Frontal cortex (tissue), 4 donors: ENCODE data around the gene NDUFB3. TPM values are rescaled to one million over a fixed set of nuclear protein-coding genes. Genes with fewer than 3 reads are reported as not detected.
A peak's percentile ranks its signal among the peaks of the same experiment; 100 is the strongest.
"Not testable (repeated sequence)": the region's sequence is repeated elsewhere in the genome, so short reads cannot be mapped to it uniquely, and the experiment has no call there.

Experiments
- DNase-seq, 2 donors: peaks; one replicate each; pipeline ENCODE4 v3.0.0; 2012; ENCODE audit warnings: low spot score in 2 of 2
- FAIRE-seq: peaks from 2 replicates; lab custom pipeline; 2012; peaks lifted over from hg19 to GRCh38; lab: Jason Lieb, UNC
- total RNA-seq: library from RNA; depleted of rRNA; stranded (reverse); fragments of >200 nt; gene quantifications from one replicate; pipeline ENCODE4 v1.2.3, GENCODE V29; 2014
- donor health status: control.
- donor health status: control.
- donor health status: control.

Gene NDUFB3
- 39.1 TPM for total RNA-seq

DNA sequence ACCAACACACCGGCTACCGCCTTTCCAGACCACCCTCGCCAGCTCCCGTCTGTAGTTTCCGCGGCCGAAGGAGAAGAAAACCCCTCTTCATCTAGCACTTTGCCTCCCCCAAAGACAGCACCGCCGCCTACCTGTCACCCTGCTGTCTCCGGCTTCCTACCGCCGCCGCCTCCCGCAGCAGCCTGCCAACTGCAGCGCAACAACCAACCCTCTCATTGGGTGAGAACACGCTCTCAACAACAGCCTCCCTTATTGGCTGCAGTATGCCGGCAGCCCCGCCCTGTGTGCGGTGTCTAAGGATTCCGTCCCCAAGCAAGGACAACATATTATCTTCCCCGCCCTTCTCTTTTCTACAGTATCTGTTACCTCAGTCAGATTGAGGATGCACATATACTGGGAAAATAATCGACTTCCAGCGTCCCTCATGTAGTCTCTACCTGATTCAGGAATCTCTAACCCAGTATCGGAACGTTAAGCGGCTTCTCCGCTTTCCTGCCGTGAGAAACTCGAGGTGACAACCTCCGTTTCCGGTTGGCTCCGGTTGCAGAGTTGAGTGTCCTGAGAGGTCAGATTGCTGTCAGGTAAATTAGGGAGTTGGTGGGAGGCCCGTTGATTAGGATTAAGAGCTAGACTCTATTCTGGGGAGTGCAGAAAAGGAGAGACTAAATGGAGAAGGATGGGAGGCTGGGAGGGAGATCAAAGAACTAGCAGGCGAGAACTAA, at the start of gene NDUFB3, which contains the start of gene HYCC2:
NDUFB3 (plus strand) TSS at position 523 of the 722 bp plus-strand sequence. CDS start 6,882 bp downstream, outside the sequence.
HYCC2 (minus strand) TSS at position 193 of the 722 bp plus-strand sequence. CDS start 47,662 bp downstream, outside the sequence.
- FAIRE-seq: no peak
- DNase-seq: peak; percentile 83 to 85

GRCh38 chr2:201024518-201024917, 47.3 kb upstream of the NDUFB3 start:
- DNase-seq (no peak), FAIRE-seq (no peak)

DNA sequence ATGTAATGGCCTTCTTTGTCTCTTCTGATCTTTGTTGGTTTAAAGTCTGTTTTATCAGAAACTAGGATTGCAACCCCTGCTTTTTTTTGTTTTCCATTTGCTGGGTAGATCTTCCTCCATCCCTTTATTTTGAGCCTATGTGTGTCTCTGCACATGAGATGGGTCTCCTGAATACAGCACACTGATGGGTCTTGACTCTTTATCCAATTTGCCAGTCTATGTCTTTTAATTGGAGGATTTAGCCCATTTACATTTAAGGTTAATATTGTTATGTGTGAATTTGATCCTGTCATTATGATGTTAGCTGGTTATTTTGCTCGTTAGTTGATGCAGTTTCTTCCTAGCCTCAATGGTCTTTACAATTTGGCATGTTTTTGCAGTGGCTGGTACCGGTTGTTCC, 37.4 kb upstream of the NDUFB3 start:
- DNase-seq, FAIRE-seq: not testable (repeated sequence)

DNA sequence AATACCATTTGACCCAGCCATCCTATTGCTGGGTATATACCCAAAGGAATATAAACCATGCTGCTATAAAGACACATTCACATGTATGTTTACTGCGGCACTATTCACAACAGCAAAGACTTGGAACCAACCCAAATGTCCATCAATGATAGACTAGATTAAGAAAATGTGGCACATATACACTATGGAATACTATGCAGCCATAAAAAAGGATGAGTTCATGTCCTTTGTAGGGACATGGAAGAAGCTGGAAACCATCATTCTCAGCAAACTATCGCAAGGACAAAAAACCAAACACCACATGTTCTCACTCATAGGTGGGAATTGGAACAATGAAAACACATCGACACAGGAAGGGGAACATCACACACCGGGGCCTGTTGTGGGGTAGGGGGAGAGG, 33.4 kb upstream of the NDUFB3 start:
- FAIRE-seq, DNase-seq: not testable (repeated sequence)

DNA sequence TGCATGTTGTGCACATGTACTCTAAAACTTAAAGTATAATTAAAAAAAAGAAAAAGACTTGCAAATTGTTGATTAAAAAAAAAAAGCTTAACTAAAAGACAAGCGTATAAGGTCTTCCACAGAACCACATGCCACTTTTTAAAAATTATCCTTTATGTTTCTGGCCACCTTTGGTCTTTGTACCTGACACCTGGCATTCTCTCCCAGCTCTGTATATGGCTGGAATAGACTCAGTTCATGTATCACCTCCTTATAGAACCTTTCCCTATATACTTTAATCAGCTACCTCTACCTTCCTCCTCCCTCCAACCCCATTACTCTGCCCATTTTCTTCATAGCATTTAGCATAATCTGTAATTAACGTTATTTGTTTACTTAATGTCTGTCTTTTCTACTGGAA, 32.9 kb upstream of the NDUFB3 start:
- FAIRE-seq: no peak

GRCh38 chr2:201040867-201041628, 30.8 kb upstream of the NDUFB3 start:
- no peak for DNase-seq
- no peak for FAIRE-seq

More for the DNA sequence above, 32.9 kb upstream of the NDUFB3 start:
- no peak for DNase-seq

- FAIRE-seq: not testable (repeated sequence)
These were observed 29.4 kb upstream of the NDUFB3 start for GRCh38 chr2:201042451-201042850.

DNA sequence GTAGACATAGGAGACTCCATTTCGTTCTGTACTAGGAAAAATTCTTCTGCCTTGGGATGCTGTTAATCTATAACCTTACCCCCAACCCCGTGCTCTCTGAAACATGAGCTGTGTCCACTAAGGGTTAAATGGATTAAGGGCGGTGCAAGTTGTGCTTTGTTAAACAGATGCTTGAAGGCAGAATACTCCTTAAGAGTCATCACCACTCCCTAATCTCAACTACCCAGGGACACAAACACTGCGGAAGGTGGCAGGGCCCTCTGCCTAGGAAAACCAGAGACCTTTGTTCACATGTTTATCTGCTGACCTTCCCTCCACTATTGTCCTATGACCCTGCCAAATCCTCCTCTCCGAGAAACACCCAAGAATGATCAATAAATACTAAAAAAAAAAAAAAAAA, 28.8 kb upstream of the NDUFB3 start:
- not testable (repeated sequence) for FAIRE-seq, DNase-seq

More at GRCh38 chr2:201042451-201042850, 29.4 kb upstream of the NDUFB3 start:
- DNase-seq: not testable (repeated sequence)

DNA sequence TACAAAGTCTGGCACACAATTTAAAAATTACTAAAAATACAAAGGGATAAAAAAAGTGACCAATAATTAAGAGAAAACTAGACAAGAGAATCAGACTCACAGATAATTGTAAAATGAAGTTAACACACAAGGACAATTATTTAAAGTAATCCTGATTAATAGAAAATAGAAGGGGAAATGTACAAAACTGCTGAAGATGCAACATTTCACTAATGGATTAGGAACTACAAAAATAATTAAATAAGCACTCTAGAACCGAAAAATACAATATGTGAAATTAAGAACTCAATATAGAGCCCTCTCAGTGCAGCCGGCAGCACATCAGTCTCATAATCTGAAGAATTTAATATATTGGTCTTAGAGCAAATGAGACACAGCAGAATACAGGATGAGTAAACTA, 24.9 kb upstream of the NDUFB3 start:
- no peak for DNase-seq
- FAIRE-seq: no peak

- FAIRE-seq (no peak), DNase-seq (no peak)
These were observed 22.3 kb upstream of the NDUFB3 start for GRCh38 chr2:201049455-201049854.

DNA sequence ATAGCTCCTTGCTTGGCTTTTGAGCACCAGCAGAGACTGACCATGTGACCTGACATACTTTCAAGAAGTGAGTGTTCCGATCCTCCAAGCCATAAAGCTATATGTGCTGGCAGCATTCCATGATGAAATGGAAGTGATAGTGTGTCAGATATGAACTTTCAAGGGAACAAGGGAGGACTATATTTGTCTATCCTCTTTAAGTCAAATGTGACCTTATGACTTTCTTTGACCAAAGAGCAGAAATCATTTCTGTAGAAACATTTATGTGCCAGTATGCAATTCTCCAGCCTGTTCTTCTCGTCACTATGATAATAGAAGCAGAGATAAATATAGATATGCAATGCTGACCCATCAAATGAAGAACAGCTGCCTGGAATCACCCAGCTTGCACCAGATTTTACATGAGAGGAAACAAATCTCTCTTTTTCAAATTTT, 14.7 kb upstream of the NDUFB3 start:
- FAIRE-seq (no peak), DNase-seq (no peak)

GRCh38 chr2:201057715-201058248, 14.0 kb upstream of the NDUFB3 start:
- FAIRE-seq: no peak
- DNase-seq: no peak

DNA sequence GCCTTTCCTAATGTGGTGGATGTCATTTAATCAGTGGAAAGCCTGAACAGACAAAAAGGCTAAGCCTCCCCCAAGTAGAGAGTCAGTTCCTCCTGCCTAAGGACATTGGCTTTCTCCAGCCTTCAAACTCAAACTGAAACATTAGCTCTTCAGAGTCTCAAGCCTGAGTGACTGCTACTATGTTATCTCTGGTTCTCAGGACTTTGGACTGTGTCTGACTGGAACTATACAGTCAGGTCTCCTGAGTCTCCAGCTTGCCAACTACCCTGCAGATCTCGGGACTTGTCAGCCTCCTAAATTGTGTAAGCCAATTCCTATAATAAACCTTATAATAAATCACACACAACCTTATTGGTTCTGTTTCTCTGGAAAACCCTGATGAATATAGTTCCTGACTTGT, 12.9 kb upstream of the NDUFB3 start:
- DNase-seq (no peak), FAIRE-seq (no peak)

DNA sequence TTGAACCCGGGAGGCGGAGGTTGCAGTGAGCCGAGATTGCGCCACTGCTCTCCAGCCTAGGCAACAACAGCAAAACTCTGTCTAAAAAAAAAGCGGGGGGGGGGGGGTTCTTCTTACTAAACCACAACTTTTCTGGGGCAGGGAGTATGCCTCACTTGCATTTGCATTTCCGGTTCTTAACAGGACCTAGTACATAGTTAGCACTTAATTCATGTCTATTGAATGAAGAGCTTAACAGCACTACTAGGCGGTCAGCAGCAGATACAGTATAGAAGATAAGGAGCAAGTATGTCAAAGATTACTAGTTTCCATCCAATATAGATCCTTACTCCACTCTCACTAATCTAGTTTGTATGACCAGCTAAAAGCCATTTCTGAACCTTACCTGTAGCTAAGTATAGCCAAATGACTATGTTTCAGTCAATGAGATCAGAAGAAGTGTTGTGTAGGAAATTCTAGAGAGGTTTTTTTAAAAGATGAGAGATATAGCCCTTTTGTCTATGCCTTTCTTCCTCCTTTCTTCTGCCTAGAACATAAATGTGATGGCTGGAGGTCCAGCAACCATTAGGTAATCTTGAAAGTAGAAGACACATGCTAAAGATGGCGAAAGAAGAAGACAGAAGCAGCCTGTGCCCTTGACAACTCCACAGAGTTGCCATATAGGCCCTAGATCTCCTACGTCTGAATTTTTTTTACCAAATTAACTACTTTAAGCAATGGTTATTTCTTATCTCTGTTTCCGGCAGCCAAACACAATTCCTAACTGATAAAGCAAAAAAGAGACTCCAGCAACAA, 11.6 kb upstream of the NDUFB3 start:
- FAIRE-seq: no peak
- no peak for DNase-seq

- not testable (repeated sequence) for FAIRE-seq
These were observed 8.3 kb upstream of the NDUFB3 start for GRCh38 chr2:201063516-201063915.

GRCh38 chr2:201064797-201065329, 6.9 kb upstream of the NDUFB3 start:
- FAIRE-seq (no peak), DNase-seq (no peak)

More at GRCh38 chr2:201063516-201063915, 8.3 kb upstream of the NDUFB3 start:
- DNase-seq: not testable (repeated sequence)

DNA sequence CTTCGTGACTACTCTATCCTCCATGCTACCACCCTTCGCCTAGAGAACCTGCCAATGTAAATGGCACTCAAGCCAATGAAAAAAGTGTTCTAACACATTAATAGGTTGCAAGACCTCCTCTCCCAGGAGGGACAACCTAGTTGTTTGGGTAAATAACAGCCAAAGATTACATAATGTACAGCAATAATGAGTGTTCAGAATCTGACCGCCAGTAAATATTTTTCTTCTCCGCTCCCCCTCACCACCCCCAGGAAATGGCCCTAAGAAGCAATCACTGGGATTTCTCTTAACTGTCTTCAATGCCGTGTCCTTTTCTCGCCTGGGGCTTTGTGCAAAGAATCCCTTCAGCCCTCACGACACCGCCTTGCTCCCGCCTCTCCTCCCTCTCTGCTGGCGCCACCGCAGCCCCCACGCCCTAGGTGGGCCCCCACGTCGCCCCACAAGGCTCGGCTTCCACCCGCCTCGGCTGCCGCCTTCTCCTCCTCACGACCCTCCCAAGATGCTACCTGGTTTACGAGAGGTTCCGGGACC, 788 bp upstream of the NDUFB3 start:
- no peak for FAIRE-seq
- peak in 1 of 2 donors; percentile 16 for DNase-seq

GRCh38 chr2:201072201-201072530, 365 bp downstream of the NDUFB3 start:
- no peak for DNase-seq
- no peak for FAIRE-seq

GRCh38 chr2:201073071-201073470, 1.3 kb downstream of the NDUFB3 start:
- FAIRE-seq (no peak), DNase-seq (no peak)
